Measurements from ENCODE around the gene GK.
"Not testable (repeated sequence)": the region's sequence is repeated elsewhere in the genome, so short reads cannot be mapped to it uniquely, and the experiment has no call there.

Gene GK

DNA sequence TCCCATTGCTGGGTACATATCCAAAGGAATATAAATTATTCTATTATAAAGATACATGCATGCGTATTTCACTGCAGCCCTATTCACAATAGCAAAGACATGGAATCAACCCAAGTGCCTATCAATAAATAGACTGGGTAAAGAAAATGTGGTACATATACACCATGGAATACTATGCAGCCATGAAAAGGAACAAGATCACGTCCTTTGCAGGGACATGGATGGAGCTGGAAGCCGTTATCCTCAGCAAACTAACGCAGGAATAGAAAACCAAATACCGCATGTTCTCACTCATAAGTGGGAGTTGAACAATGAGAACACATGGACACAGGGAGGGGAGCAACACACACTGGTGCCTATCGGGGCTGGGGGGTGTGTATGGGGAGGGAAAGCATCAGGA, 19.2 kb upstream of the GK start:
- no CpG with 5 or more reads among the region's 6 CpGs for WGBS (ENCODE audit: extremely low coverage, insufficient coverage, insufficient read length)
- H3K4me3 ChIP-seq (ENCODE audit: low read depth, low read length); H3K4ac ChIP-seq (ENCODE audit: low read depth, low read length); H3K4me2 ChIP-seq (ENCODE audit: low read length); H4K8ac ChIP-seq (ENCODE audit: low read depth, low read length); H2BK5ac ChIP-seq (ENCODE audit: low read depth, low read length, poor library complexity); DNase-seq; H3K27me3 ChIP-seq (ENCODE audit: insufficient read depth, low read length); H3K18ac ChIP-seq (ENCODE audit: low read length); H3K4me1 ChIP-seq (ENCODE audit: control insufficient read depth in 1 of 2, insufficient read depth in 2 of 2, low read length in 2 of 2); H2BK120ac ChIP-seq (ENCODE audit: insufficient read depth, low read length, poor library complexity); H3K79me1 ChIP-seq (ENCODE audit: low read length); H3K23ac ChIP-seq (ENCODE audit: low read length); H3K79me2 ChIP-seq (ENCODE audit: control insufficient read depth, insufficient read depth, low read length, poor library complexity); H2AFZ ChIP-seq (ENCODE audit: insufficient read depth, low read length, poor library complexity); H3K27ac ChIP-seq (ENCODE audit: low read depth, low read length); H3K9me3 ChIP-seq (ENCODE audit: insufficient read depth, low read depth, low read length); H3K36me3 ChIP-seq (ENCODE audit: control insufficient read depth in 1 of 2, insufficient read depth in 2 of 2, low read length in 2 of 2); H4K12ac ChIP-seq (ENCODE audit: low read depth, low read length); H2AK5ac ChIP-seq (ENCODE audit: low read length); H3K9ac ChIP-seq (ENCODE audit: low read length); H4K91ac ChIP-seq (ENCODE audit: low read depth, low read length); H3K14ac ChIP-seq (ENCODE audit: low read length); H2BK12ac ChIP-seq (ENCODE audit: low read length): not testable (repeated sequence)

DNA sequence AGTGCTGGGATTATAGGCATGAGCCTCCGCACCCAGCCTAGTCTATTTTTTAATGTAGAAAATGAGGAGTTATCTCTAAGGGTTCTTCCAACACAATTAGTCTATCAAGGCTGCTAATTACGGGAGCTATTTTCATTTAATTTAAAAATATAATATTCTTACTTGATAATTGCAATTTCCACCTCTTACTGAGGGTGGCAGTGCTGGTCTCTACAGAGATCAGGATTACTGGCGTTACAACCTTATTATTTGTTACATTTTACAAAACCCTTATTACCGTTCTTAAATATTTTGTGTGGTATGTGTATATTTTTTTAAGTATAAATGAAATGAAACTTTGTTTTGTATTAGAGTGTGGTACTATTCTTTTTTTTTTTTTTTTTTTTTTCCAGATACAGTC, 17.6 kb upstream of the GK start:
- Histone ChIP-seq H4K91ac (ENCODE audit: low read depth, low read length) (no peak overlapping the region), H4K12ac (ENCODE audit: low read depth, low read length) (no peak overlapping the region), H2BK120ac (ENCODE audit: insufficient read depth, low read length, poor library complexity) (no peak overlapping the region), H3K18ac (ENCODE audit: low read length) (no peak overlapping the region), H3K9me3 (ENCODE audit: insufficient read depth, low read depth, low read length) (no peaks in the 10 kb centered on the region), H3K4me3 (ENCODE audit: low read depth, low read length) (no peak overlapping the region), H3K79me2 (ENCODE audit: control insufficient read depth, insufficient read depth, low read length, poor library complexity) (no peaks in the 10 kb centered on the region), H3K79me1 (ENCODE audit: low read length) (no peaks in the 10 kb centered on the region), H3K23ac (ENCODE audit: low read length) (no peak overlapping the region), H3K4me1 (ENCODE audit: control insufficient read depth in 1 of 2, insufficient read depth in 2 of 2, low read length in 2 of 2) (no peaks in the 10 kb centered on the region), H2AK5ac (ENCODE audit: low read length) (no peak overlapping the region), H3K27me3 (ENCODE audit: insufficient read depth, low read length) (no peaks in the 10 kb centered on the region), H3K36me3 (ENCODE audit: control insufficient read depth in 1 of 2, insufficient read depth in 2 of 2, low read length in 2 of 2) (no peaks in the 10 kb centered on the region), H3K27ac (ENCODE audit: low read depth, low read length) (no peak overlapping the region), H4K8ac (ENCODE audit: low read depth, low read length) (no peak overlapping the region), H3K9ac (ENCODE audit: low read length) (no peak overlapping the region), H2AFZ (ENCODE audit: insufficient read depth, low read length, poor library complexity) (no peak overlapping the region), H3K14ac (ENCODE audit: low read length) (no peak overlapping the region), H2BK5ac (ENCODE audit: low read depth, low read length, poor library complexity) (no peak overlapping the region), H2BK12ac (ENCODE audit: low read length) (no peak overlapping the region), H3K4me2 (ENCODE audit: low read length) (no peak overlapping the region), H3K4ac (ENCODE audit: low read depth, low read length) (no peak overlapping the region)
- no CpG with 5 or more reads among the region's 4 CpGs for WGBS (ENCODE audit: extremely low coverage, insufficient coverage, insufficient read length)
- peak in 1 of 2 donors; percentile 32 for DNase-seq

DNA sequence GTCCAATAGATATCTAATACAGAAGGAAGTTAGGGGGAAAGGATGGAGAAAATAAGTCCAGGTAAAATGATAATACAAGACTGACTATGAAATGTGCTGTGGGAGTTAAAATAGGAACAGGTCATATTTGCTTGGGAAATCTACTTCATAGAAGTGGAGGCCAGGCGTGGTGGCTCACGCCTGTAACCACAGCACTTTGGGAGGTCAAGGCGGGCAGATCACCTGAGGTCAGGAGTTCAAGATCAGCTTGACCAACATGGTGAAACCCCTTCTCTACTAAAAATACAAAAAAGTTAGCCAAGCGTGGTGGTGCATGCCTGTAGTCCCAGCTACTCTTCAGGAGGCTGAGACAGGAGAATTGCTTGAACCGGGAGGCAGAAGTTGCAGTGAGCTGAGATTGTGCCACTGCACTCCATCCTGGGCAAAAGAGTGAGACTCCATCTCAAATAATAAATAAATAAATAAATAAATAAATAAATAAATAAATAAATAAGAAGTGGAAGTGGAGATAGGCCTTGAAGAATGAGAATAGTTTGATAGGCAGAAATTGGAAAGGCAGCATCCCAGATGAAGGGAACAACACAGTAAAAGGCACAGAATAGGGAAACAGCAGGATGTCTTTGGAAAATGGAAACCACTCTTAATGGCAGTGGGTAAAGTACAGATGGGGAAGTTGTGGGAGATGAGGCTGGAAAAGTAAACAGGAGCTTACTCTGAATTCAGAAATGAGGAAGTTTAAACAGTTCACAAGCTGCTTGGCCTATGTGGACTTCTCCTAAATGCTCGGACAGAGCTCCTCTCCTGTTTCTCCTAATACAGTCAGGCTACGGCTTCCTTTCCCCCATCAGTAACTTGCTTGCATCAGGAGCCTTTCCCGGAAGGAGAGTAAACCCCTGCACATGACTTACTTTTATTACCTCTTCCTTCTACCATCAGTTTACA, 15.1 kb upstream of the GK start:
- H3K27ac ChIP-seq (ENCODE audit: low read depth, low read length), result no peak overlapping the region
- no peak overlapping the region for H2AFZ ChIP-seq (ENCODE audit: insufficient read depth, low read length, poor library complexity)
- no peaks in the 10 kb centered on the region for H3K9me3 ChIP-seq (ENCODE audit: insufficient read depth, low read depth, low read length)
- no peak overlapping the region for H4K91ac ChIP-seq (ENCODE audit: low read depth, low read length)
- no peak overlapping the region for H4K12ac ChIP-seq (ENCODE audit: low read depth, low read length)
- H3K79me1 ChIP-seq (ENCODE audit: low read length), result no peaks in the 10 kb centered on the region
- H3K36me3 ChIP-seq (ENCODE audit: control insufficient read depth in 1 of 2, insufficient read depth in 2 of 2, low read length in 2 of 2), result no peaks in the 10 kb centered on the region
- H3K4me2 ChIP-seq (ENCODE audit: low read length), result no peak overlapping the region
- H3K4me3 ChIP-seq (ENCODE audit: low read depth, low read length), result no peak overlapping the region
- H2BK12ac ChIP-seq (ENCODE audit: low read length), result no peak overlapping the region
- H3K9ac ChIP-seq (ENCODE audit: low read length), result no peak overlapping the region
- H3K27me3 ChIP-seq (ENCODE audit: insufficient read depth, low read length), result no peaks in the 10 kb centered on the region
- H3K79me2 ChIP-seq (ENCODE audit: control insufficient read depth, insufficient read depth, low read length, poor library complexity), result no peaks in the 10 kb centered on the region
- no peak overlapping the region for H3K18ac ChIP-seq (ENCODE audit: low read length)
- H3K23ac ChIP-seq (ENCODE audit: low read length), result no peak overlapping the region
- no peak overlapping the region for H2BK120ac ChIP-seq (ENCODE audit: insufficient read depth, low read length, poor library complexity)
- peak in 1 of 2 donors; percentile 11 for DNase-seq
- H2BK5ac ChIP-seq (ENCODE audit: low read depth, low read length, poor library complexity), result no peak overlapping the region
- no CpG with 5 or more reads among the region's 8 CpGs for WGBS (ENCODE audit: extremely low coverage, insufficient coverage, insufficient read length)
- no peak overlapping the region for H2AK5ac ChIP-seq (ENCODE audit: low read length)
- H4K8ac ChIP-seq (ENCODE audit: low read depth, low read length), result no peak overlapping the region
- no peak overlapping the region for H3K14ac ChIP-seq (ENCODE audit: low read length)
- no peaks in the 10 kb centered on the region for H3K4me1 ChIP-seq (ENCODE audit: control insufficient read depth in 1 of 2, insufficient read depth in 2 of 2, low read length in 2 of 2)
- no peak overlapping the region for H3K4ac ChIP-seq (ENCODE audit: low read depth, low read length)

DNA sequence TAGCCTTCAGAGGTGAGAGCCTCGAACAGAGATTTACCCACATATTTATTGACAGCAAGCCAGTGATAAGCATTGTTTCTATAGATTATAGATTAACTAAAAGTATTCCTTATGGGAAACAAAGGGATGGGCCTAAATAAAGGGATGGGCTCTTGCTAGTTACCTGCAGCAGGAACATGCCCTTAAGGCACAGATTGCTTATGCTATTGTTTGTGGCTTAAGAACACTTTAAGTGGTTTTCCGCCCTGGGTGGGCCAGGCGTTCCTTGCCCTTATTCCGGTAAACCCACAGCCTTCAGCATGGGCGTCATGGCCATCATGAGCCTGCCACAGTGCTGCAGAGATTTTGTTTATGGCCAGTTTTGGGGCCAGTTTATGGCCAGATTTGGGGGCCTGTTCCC, 13.5 kb upstream of the GK start:
- not testable (repeated sequence) for H2AK5ac ChIP-seq (ENCODE audit: low read length); H2BK120ac ChIP-seq (ENCODE audit: insufficient read depth, low read length, poor library complexity); H2AFZ ChIP-seq (ENCODE audit: insufficient read depth, low read length, poor library complexity); H4K91ac ChIP-seq (ENCODE audit: low read depth, low read length); H3K9me3 ChIP-seq (ENCODE audit: insufficient read depth, low read depth, low read length); H3K4me3 ChIP-seq (ENCODE audit: low read depth, low read length); H3K14ac ChIP-seq (ENCODE audit: low read length); DNase-seq; H3K27me3 ChIP-seq (ENCODE audit: insufficient read depth, low read length); H2BK5ac ChIP-seq (ENCODE audit: low read depth, low read length, poor library complexity); H3K18ac ChIP-seq (ENCODE audit: low read length); H3K36me3 ChIP-seq (ENCODE audit: control insufficient read depth in 1 of 2, insufficient read depth in 2 of 2, low read length in 2 of 2); H3K23ac ChIP-seq (ENCODE audit: low read length); H4K12ac ChIP-seq (ENCODE audit: low read depth, low read length); H4K8ac ChIP-seq (ENCODE audit: low read depth, low read length); H3K79me2 ChIP-seq (ENCODE audit: control insufficient read depth, insufficient read depth, low read length, poor library complexity); H3K4me1 ChIP-seq (ENCODE audit: control insufficient read depth in 1 of 2, insufficient read depth in 2 of 2, low read length in 2 of 2); H3K27ac ChIP-seq (ENCODE audit: low read depth, low read length); H2BK12ac ChIP-seq (ENCODE audit: low read length); H3K4me2 ChIP-seq (ENCODE audit: low read length); H3K4ac ChIP-seq (ENCODE audit: low read depth, low read length); H3K9ac ChIP-seq (ENCODE audit: low read length); H3K79me1 ChIP-seq (ENCODE audit: low read length)
- WGBS (ENCODE audit: extremely low coverage, insufficient coverage, insufficient read length), result no CpG with 5 or more reads among the region's 5 CpGs
